Osteoblast (primary cell): ENCODE results near the gene GALNS. TPM values are rescaled to one million over a fixed set of nuclear protein-coding genes. Genes with fewer than 3 reads are reported as not detected.

Experiments
- DNase-seq: peaks from one replicate; pipeline ENCODE4 v3.0.0; 2011; ENCODE audit warnings: low spot score, mixed read lengths; ENCODE audit not compliant: insufficient read length; ENCODE audit errors: missing footprints
- H2AFZ ChIP-seq: 2 replicates; pipeline ENCODE4 v1.6.0; 2011; ENCODE audit warnings: mild to moderate bottlenecking, low read length
- H3K27ac ChIP-seq: 2 replicates; pipeline ENCODE4 v1.5.1; 2011; ENCODE audit warnings: mild to moderate bottlenecking, low read depth, low read length, moderate library complexity
- H3K27me3 ChIP-seq: 2 replicates; pipeline ENCODE4 v1.6.0; 2012; ENCODE audit warnings: mild to moderate bottlenecking, control low read depth, inconsistent platforms, low read length, moderate library complexity; ENCODE audit not compliant: insufficient read depth
- H3K36me3 ChIP-seq: 2 replicates; pipeline ENCODE4 v1.5.1; 2011; ENCODE audit warnings: mild to moderate bottlenecking, low read length, control low read depth, moderate library complexity; ENCODE audit not compliant: insufficient read depth
- H3K4me1 ChIP-seq: 2 replicates; pipeline ENCODE4 v1.5.1; 2011; ENCODE audit warnings: mild to moderate bottlenecking, low read length, control low read depth, moderate library complexity; ENCODE audit not compliant: insufficient read depth
- H3K4me2 ChIP-seq: 2 replicates; pipeline ENCODE4 v1.6.0; 2011; ENCODE audit warnings: mild to moderate bottlenecking, low read length; ENCODE audit not compliant: insufficient read depth
- H3K4me3 ChIP-seq: fragments of 200-600 bp; sonication (generic); 3 replicates; pipeline ENCODE4 v1.5.1; 2012; ENCODE audit warnings: mild to moderate bottlenecking, low read length, inconsistent platforms; ENCODE audit not compliant: insufficient read depth
- H3K79me2 ChIP-seq: 2 replicates; pipeline ENCODE4 v1.6.0; 2012; ENCODE audit warnings: mild to moderate bottlenecking, low read length, control low read depth, inconsistent platforms; ENCODE audit not compliant: insufficient read depth
- H3K9me3 ChIP-seq: 2 replicates; pipeline ENCODE4 v1.5.1; 2011; ENCODE audit warnings: low read depth, low read length, control low read depth
- H4K20me1 ChIP-seq: 2 replicates; pipeline ENCODE4 v1.6.0; 2012; ENCODE audit warnings: mild to moderate bottlenecking, low read length, control low read depth; ENCODE audit not compliant: insufficient read depth
- CTCF ChIP-seq: IDR thresholded peaks from 2 replicates; pipeline ENCODE4 v1.5.1; 2011; ENCODE audit warnings: mild to moderate bottlenecking, low read depth, low read length, moderate library complexity; ENCODE audit errors: extremely low read depth
- total RNA-seq: library from RNA; depleted of rRNA; stranded (reverse); fragments of >200 nt; gene quantifications from 2 replicates; pipeline ENCODE4 v1.2.3, GENCODE V29; 2012

Gene GALNS
- total RNA-seq, 1 donor = 48.1 TPM

GRCh38 chr16:88833086-88833485 lies 23.7 kb downstream of the GALNS start:
- no peak for TF ChIP-seq CTCF
- no peaks in the 10 kb centered on the region for H3K27me3 ChIP-seq
- no peaks in the 10 kb centered on the region for H3K9me3 ChIP-seq
- H3K4me2 ChIP-seq = no peak overlapping the region
- H3K4me1 ChIP-seq = no peaks in the 10 kb centered on the region
- H3K27ac ChIP-seq = no peak overlapping the region
- no peak overlapping the region for H3K4me3 ChIP-seq
- no peak overlapping the region for H2AFZ ChIP-seq
- no peaks in the 10 kb centered on the region for H3K36me3 ChIP-seq
- no peak for DNase-seq
- H3K79me2 ChIP-seq = no peaks in the 10 kb centered on the region
- no peaks in the 10 kb centered on the region for H4K20me1 ChIP-seq

- peak; percentile 95 for DNase-seq
- no peak for TF ChIP-seq CTCF
- H3K79me2 ChIP-seq = no peaks in the 10 kb centered on the region
These were observed 24.9 kb downstream of the GALNS start for GRCh38 chr16:88831838-88832237.

GRCh38 chr16:88830783-88831182 lies 26.0 kb downstream of the GALNS start:
- Histone ChIP-seq H3K4me2 (no peak overlapping the region), H3K36me3 (no peaks in the 10 kb centered on the region), H3K4me3 (no peak overlapping the region), H3K27ac (no peak overlapping the region), H3K9me3 (no peaks in the 10 kb centered on the region), H3K27me3 (no peaks in the 10 kb centered on the region), H2AFZ (no peak overlapping the region), H3K79me2 (no peaks in the 10 kb centered on the region), H3K4me1 (no peaks in the 10 kb centered on the region), H4K20me1 (no peaks in the 10 kb centered on the region)
- DNase-seq = no peak
- TF ChIP-seq CTCF = no peak

More at GRCh38 chr16:88831838-88832237, 24.9 kb downstream of the GALNS start:
- Histone ChIP-seq H3K4me2 (no peak overlapping the region), H2AFZ (no peak overlapping the region), H3K27ac (no peak overlapping the region), H3K36me3 (no peaks in the 10 kb centered on the region), H3K4me3 (no peak overlapping the region), H4K20me1 (no peaks in the 10 kb centered on the region), H3K4me1 (no peaks in the 10 kb centered on the region), H3K9me3 (no peaks in the 10 kb centered on the region), H3K27me3 (no peaks in the 10 kb centered on the region)

- no peak overlapping the region for H3K27ac ChIP-seq
- H4K20me1 ChIP-seq = no peaks in the 10 kb centered on the region
- H3K4me2 ChIP-seq = no peak overlapping the region
- no peak for TF ChIP-seq CTCF
- H3K9me3 ChIP-seq = no peaks in the 10 kb centered on the region
- H3K4me1 ChIP-seq = no peaks in the 10 kb centered on the region
- H3K27me3 ChIP-seq = no peaks in the 10 kb centered on the region
- no peaks in the 10 kb centered on the region for H3K36me3 ChIP-seq
- no peak overlapping the region for H3K4me3 ChIP-seq
- H3K79me2 ChIP-seq = no peaks in the 10 kb centered on the region
- no peak for DNase-seq
- no peak overlapping the region for H2AFZ ChIP-seq
These were observed 26.5 kb downstream of the GALNS start for GRCh38 chr16:88830258-88830657.
